Skeletal muscle satellite cell (primary cell): ENCODE measurements around the gene RCAN1.
"Not testable (repeated sequence)": the region's sequence is repeated elsewhere in the genome, so short reads cannot be mapped to it uniquely, and the experiment has no call there.

Experiments used
- H3K27me3 ChIP-seq: 2 replicates; pipeline ENCODE4 v1.7.0; 2013; ENCODE audit warnings: low read length; ENCODE audit not compliant: control insufficient read depth, insufficient read depth
- H3K36me3 ChIP-seq: 2 replicates; pipeline ENCODE4 v1.7.0; 2013; ENCODE audit warnings: mild to moderate bottlenecking, control low read depth, low read length; ENCODE audit not compliant: insufficient read depth
- H3K4me1 ChIP-seq: 2 replicates; pipeline ENCODE4 v1.7.0; 2013; ENCODE audit warnings: low read length; ENCODE audit not compliant: control insufficient read depth, insufficient read depth
- H3K4me2 ChIP-seq: 2 replicates; pipeline ENCODE4 v1.7.0; 2013; ENCODE audit warnings: mild to moderate bottlenecking, low read length
- H3K4me3 ChIP-seq: 2 replicates; pipeline ENCODE4 v1.7.0; 2013; ENCODE audit warnings: low read length
- H3K9ac ChIP-seq: 2 replicates; pipeline ENCODE4 v1.7.0; 2013; ENCODE audit warnings: mild to moderate bottlenecking, low read depth, low read length, moderate library complexity
- H3K9me3 ChIP-seq: replicated peaks from 2 replicates; pipeline ENCODE4 v1.7.0; 2013; ENCODE audit warnings: mild to moderate bottlenecking, control low read depth, low read length

Gene RCAN1

DNA sequence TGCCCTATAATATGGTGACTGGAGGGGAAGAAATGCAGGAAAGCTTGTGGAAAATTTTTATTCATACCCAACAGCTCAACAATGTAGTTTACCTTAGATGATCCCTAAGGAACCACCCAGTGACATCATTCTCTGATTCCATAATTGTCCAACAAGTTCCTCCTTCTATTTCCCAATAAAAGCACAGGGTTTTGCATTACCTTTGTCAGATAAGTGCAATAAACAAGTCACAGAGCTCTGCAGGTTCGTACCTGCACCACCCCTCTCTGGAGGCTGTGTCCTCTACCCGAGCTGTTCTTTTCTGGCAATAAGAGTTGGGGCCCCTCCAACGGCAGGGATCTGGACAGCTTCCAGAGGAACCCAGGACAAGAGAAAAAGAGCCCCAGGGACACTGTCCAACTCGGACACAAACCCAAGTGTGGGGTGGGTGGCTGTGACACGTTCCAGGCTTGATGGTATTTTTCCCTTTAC is 38.8 kb downstream of the RCAN1 start:
- Histone ChIP-seq H3K4me3 (no peak overlapping the region), H3K27me3 (no peaks in the 10 kb centered on the region), H3K36me3 (no peaks in the 10 kb centered on the region), H3K9me3 (no peaks in the 10 kb centered on the region), H3K9ac (no peak overlapping the region), H3K4me2 (no peak overlapping the region), H3K4me1 (peaks cover 18% of the 10 kb centered on the region)

DNA sequence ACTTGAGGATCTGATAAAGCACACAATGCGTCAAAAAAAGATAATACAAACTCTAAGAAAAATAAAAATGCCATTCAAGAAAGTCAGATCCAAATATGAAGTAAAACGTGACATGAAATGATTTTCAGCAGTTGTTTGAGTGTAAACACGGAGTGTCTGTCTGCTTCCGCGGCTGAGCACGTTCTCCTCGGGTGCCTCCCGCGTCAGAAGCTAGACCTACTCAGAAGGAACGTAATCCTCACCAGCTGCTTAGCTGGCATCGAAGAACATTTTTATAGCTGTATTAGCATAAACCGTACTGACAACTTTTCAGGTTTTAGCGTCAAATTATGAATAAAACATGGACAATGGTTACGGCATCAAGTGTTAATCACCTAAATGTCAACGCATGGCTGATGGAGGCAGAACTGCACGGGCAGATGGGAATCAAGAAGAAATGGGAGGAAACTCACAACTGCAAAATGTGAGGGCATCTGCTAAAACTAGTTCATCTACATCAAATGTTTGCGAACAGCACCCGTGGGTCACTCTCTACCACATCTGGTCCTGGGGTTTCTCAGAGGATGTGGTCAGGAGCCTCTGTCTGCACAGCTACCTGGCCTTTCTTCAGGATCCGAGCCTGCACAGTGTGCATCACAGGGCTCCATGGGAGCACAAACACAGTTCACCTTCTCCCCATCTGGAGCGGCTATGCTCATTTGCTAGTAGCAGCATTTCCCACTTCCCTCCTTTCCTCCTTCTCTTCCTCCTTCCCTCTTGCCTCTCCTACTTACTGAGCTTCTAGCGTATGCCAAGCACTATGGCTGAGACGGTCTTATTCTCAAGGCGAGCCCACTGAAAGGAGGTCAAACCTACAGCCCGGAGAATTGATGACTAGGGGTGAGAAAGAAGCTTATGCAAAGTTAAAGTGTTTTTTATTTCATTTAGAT is 40.0 kb downstream of the RCAN1 start:
- Histone ChIP-seq H3K4me2 (peak overlapping the region; percentile 37), H3K9ac (no peak overlapping the region), H3K4me1 (peaks cover 14% of the 10 kb centered on the region), H3K9me3 (no peaks in the 10 kb centered on the region), H3K27me3 (no peaks in the 10 kb centered on the region), H3K4me3 (no peak overlapping the region), H3K36me3 (no peaks in the 10 kb centered on the region)

DNA sequence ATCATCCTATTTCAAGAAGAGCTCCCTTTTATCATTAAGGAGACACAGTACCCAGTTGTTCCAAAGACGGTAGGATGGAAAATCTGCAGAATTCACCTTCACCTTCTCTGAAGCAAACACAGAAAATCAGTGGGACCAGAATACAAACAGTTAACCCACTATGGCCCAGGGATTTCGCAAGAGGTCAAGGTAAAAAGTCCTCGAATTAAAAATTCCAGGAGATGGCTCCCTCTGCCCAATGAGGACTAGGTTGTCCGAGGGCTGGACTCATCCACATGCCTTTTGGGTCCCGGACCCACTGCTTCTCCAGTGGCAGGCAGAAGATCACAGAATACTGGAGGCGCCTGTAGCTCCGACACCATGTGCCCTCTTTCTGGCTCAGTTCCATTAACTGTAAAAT is 42.9 kb downstream of the RCAN1 start:
- no peaks in the 10 kb centered on the region for H3K27me3 ChIP-seq
- H3K36me3 ChIP-seq = no peaks in the 10 kb centered on the region
- H3K4me1 ChIP-seq = peaks cover 4% of the 10 kb centered on the region
- H3K4me2 ChIP-seq = no peak overlapping the region
- H3K9ac ChIP-seq = no peak overlapping the region
- no peak overlapping the region for H3K4me3 ChIP-seq
- H3K9me3 ChIP-seq = no peaks in the 10 kb centered on the region

DNA sequence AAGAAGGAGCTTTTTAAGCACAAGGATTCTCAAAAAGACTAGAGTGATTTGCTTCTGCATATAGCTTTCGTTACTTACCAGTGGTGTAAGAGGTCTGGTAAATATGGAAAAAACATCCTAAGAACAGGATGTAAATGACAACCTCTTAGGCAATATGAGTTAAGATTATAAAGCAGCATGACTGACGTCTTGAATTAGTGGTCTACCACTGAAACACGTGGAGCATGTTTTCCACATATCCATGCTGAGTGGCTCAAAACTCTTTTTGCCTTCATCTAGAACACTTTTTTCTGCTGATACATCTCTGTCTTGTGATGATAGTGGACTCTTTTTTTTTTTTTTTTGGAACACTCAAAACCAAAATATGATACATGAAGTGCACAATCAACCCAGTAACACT is 44.6 kb downstream of the RCAN1 start:
- Histone ChIP-seq H3K4me3 (no peak overlapping the region), H3K4me2 (no peak overlapping the region), H3K9me3 (no peaks in the 10 kb centered on the region), H3K4me1 (no peaks in the 10 kb centered on the region), H3K9ac (no peak overlapping the region), H3K27me3 (no peaks in the 10 kb centered on the region), H3K36me3 (no peaks in the 10 kb centered on the region)

DNA sequence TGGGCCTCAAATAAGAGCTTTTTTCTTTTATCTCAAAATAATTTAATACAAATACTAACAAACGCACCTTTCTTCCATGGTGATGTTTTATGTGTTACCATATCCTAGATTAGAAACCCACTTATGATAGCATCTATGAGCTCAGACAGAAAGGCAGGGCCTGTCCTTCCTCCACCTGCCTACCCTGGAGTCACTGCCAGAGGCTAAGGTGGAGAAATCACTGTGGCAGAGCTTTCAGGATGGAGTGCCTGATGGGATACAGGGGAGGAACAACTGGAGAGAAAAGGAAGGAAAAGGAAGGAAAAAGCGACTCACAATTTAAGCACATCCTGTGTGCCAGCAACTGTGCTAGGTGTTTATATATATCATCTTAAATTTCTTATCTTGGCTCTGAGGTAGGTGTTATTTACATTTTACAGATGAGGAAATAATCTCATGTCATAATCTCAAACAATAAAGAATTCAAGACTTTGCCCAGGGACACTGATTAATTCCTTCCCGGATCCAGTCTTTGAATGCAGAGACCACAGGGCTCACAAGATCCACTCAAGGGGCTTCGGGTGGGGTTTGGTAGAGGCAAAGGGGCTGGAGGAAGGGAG is 45.4 kb downstream of the RCAN1 start:
- Histone ChIP-seq H3K4me1 (no peaks in the 10 kb centered on the region), H3K9me3 (no peaks in the 10 kb centered on the region), H3K36me3 (no peaks in the 10 kb centered on the region), H3K9ac (no peak overlapping the region), H3K4me2 (no peak overlapping the region), H3K27me3 (no peaks in the 10 kb centered on the region), H3K4me3 (no peak overlapping the region)

DNA sequence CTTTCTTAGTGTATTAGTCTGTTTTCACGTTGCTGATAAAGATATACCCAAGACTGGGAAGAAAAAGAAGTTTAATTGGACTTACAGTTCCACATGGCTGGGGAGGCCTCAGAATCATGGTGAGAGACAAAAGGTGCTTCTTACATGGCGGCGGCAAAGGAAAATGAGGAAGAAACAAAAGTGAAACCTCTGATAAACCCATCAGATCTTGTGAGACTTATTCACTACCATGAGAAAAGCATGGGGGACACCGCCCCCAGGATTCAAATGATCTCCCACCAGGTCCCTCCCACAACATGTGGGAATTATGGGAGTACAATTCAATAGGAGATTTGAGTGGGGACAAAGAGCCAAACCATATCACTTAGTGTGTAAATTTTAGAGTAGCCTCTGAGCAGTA is 46.1 kb downstream of the RCAN1 start:
- H3K27me3 ChIP-seq = not testable (repeated sequence)

DNA sequence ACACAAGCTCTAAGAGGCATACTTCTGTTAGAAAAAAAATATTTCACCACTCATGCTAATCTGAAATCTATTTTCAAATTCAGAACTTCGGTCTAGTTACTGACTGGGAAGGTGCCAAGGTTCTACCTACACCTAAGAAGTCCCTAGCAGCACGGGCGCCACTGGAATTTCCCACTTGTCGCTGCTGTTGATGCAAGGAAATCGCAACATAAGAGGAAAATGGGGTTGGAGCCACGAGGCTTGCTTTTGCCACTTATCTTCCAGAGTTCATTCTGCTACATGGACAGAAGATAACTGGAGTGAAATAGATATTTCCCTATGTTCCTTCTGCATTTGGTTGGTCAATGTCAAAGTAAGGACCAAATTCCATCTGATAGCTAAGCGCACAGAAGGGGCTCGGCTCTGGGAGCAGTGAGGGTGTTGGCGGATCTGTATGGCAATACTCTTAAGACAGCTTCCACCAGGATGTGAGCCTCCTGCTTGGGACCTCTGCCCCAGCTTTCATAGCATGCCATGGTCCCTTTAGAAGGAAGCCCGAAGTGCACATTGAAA is 47.2 kb downstream of the RCAN1 start:
- no peak overlapping the region for H3K9ac ChIP-seq
- H3K9me3 ChIP-seq = no peaks in the 10 kb centered on the region
- no peaks in the 10 kb centered on the region for H3K4me1 ChIP-seq
- H3K27me3 ChIP-seq = no peaks in the 10 kb centered on the region
- H3K36me3 ChIP-seq = no peaks in the 10 kb centered on the region
- no peak overlapping the region for H3K4me3 ChIP-seq
- no peak overlapping the region for H3K4me2 ChIP-seq

More for the DNA sequence above, 46.1 kb downstream of the RCAN1 start:
- H3K4me1 ChIP-seq, H3K36me3 ChIP-seq, H3K9me3 ChIP-seq, H3K4me2 ChIP-seq, H3K4me3 ChIP-seq, H3K9ac ChIP-seq: not testable (repeated sequence)

DNA sequence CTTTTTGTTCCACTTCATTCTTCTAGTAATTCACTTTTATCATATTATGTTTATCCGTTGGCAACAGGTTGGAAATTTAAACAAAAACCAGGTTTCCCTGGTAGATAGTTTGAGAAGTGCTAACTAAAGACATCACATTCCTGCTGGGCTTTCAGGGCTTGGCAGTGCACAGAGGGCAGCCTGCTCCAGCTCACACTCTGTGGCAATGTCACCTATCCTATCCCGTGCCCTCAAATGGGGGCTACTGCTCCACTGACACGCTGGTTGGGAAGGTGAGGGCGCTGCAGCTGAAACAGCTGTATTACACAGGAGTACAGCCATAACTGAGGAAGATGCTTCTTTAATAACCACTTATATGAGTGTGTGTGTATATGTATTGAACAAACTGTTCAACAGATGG is 49.7 kb downstream of the RCAN1 start:
- H3K4me1 ChIP-seq = no peaks in the 10 kb centered on the region

DNA sequence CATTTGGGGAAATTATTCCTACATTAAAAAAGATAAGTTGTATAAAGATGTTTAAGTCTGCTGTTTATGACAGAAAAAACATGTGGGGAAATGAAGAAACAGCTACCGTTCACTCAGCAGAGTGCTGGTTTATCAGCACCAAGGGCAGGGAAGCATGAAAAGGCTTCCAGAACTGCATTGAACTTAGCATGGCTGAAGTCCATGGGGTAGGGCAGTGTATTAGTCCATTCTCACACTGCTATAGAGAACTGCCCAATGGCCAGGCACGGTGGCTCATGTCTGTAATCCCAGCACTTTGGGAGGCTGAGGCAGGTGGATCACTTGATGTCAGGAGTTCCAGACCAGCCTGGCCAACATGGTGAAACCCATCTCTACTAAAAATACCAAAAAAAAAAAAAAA is 51.5 kb downstream of the RCAN1 start:
- not testable (repeated sequence) for H3K4me2 ChIP-seq, H3K9me3 ChIP-seq, H3K27me3 ChIP-seq, H3K36me3 ChIP-seq, H3K9ac ChIP-seq, H3K4me1 ChIP-seq, H3K4me3 ChIP-seq

More for the DNA sequence above, 49.7 kb downstream of the RCAN1 start:
- no peaks in the 10 kb centered on the region for H3K36me3 ChIP-seq
- no peak overlapping the region for H3K9ac ChIP-seq
- no peak overlapping the region for H3K4me3 ChIP-seq
- H3K27me3 ChIP-seq = no peaks in the 10 kb centered on the region
- H3K4me2 ChIP-seq = no peak overlapping the region
- no peaks in the 10 kb centered on the region for H3K9me3 ChIP-seq

DNA sequence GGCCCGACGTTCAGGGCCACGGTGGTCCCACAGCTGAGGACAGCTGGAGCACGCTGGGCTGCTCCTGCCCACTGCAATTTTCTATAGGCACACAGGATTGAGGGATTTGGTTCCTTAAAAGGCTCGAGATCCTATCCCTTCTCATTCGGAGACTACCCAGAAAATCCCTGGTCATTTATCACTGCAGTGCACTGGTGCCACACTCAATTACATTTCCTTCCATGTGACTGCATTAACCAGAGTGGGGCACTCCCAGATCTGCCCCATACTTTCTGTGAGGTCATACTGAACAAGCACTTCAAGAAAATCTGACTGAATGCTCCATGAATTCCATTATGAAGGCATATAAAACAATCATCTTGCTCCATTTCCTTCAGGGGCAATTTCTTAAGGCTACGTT is 53.1 kb downstream of the RCAN1 start:
- Histone ChIP-seq H3K4me2 (no peak overlapping the region), H3K4me1 (no peaks in the 10 kb centered on the region), H3K36me3 (no peaks in the 10 kb centered on the region), H3K9me3 (no peaks in the 10 kb centered on the region), H3K4me3 (no peak overlapping the region), H3K27me3 (no peaks in the 10 kb centered on the region), H3K9ac (no peak overlapping the region)

DNA sequence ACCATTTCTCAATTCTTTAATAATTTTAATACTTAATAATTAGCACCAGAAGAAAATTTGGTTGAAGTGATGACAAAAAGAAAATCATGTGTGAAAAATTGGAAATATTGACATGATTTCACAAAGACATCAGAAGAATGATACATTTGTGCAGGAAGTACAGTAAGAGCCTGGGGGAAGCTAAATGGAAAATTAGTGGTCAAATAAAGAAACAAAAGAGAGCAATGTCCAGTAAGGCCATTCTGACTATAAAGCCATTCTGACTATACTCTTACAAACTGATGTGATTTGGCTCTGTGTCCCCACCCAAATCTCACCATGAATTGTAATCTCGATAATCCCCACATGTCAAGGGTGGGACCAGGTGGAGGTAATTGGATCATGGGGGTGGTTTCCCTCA is 54.3 kb downstream of the RCAN1 start:
- H3K36me3 ChIP-seq = no peaks in the 10 kb centered on the region
- no peak overlapping the region for H3K9ac ChIP-seq
- no peak overlapping the region for H3K4me2 ChIP-seq
- H3K4me1 ChIP-seq = no peaks in the 10 kb centered on the region
- H3K4me3 ChIP-seq = no peak overlapping the region
- H3K27me3 ChIP-seq = no peaks in the 10 kb centered on the region
- no peaks in the 10 kb centered on the region for H3K9me3 ChIP-seq
